Brain microvascular endothelial cell (primary cell): ENCODE results near the gene TRPC1.

Source experiments
- DNase-seq: peaks from one replicate; pipeline ENCODE4 v3.0.0-alpha.2; 2020
- H3K27ac ChIP-seq: fragments of 250-450 bp; sonication (Bioruptor Pico); 2 replicates; pipeline ENCODE4 v1.5.1; 2020; ENCODE audit warnings: mild to moderate bottlenecking, moderate library complexity
- H3K27me3 ChIP-seq: fragments of 250-450 bp; sonication (Bioruptor Pico); replicated peaks from 2 replicates; pipeline ENCODE4 v1.5.1; 2020; ENCODE audit warnings: mild to moderate bottlenecking
- H3K36me3 ChIP-seq: fragments of 250-450 bp; sonication (Bioruptor Pico); replicated peaks from 2 replicates; pipeline ENCODE4 v1.5.1; 2020; ENCODE audit warnings: mild to moderate bottlenecking
- H3K4me3 ChIP-seq: 2 replicates; pipeline ENCODE4 v1.5.1; 2011; ENCODE audit warnings: low read depth, mild to moderate bottlenecking, control low read depth, low read length, moderate library complexity
- CTCF ChIP-seq: IDR thresholded peaks from 2 replicates; pipeline ENCODE4 v1.5.1; 2011; ENCODE audit warnings: low read depth, mild to moderate bottlenecking, moderate library complexity, low read length, control low read depth, inconsistent platforms; ENCODE audit errors: missing control alignments
- in situ Hi-C: cut with HindIII; loops from 2 replicates; pipeline ENCODE4 v1.10.0; 2017; ENCODE audit warnings: low sequenced_read_pairs, low pct_ligation_motif_present

Gene TRPC1

GRCh38 chr3:142768338-142768737 is 44.5 kb downstream of the TRPC1 start:
- H3K27me3 ChIP-seq, result no peaks in the 10 kb centered on the region
- H3K27ac ChIP-seq, result no peak overlapping the region
- in situ Hi-C loops, result no loop called here
- no peaks in the 10 kb centered on the region for H3K36me3 ChIP-seq
- no peak overlapping the region for H3K4me3 ChIP-seq
- TF ChIP-seq CTCF, result no peak
- no peak for DNase-seq

GRCh38 chr3:142777927-142778326 is 54.1 kb downstream of the TRPC1 start:
- no peaks in the 10 kb centered on the region for H3K27me3 ChIP-seq
- H3K36me3 ChIP-seq, result no peaks in the 10 kb centered on the region
- in situ Hi-C loops, result no loop called here
- no peak for DNase-seq
- TF ChIP-seq CTCF, result no peak
- no peak overlapping the region for H3K4me3 ChIP-seq
- no peak overlapping the region for H3K27ac ChIP-seq

- H3K36me3 ChIP-seq, result no peaks in the 10 kb centered on the region
- DNase-seq, result no peak
- H3K27me3 ChIP-seq, result no peaks in the 10 kb centered on the region
- H3K4me3 ChIP-seq, result no peak overlapping the region
- in situ Hi-C loops, result no loop called here
- H3K27ac ChIP-seq, result no peak overlapping the region
- TF ChIP-seq CTCF, result no peak
These were observed 54.7 kb downstream of the TRPC1 start for GRCh38 chr3:142778541-142778940.

GRCh38 chr3:142779591-142779990 is 55.8 kb downstream of the TRPC1 start:
- Histone ChIP-seq H3K27me3 (no peaks in the 10 kb centered on the region), H3K4me3 (no peak overlapping the region), H3K36me3 (no peaks in the 10 kb centered on the region), H3K27ac (peak overlapping the region; percentile 4)
- TF ChIP-seq CTCF, result no peak
- DNase-seq, result no peak
- in situ Hi-C loops, result no loop called here

- Histone ChIP-seq H3K4me3 (no peak overlapping the region), H3K27ac (no peak overlapping the region), H3K27me3 (no peaks in the 10 kb centered on the region), H3K36me3 (no peaks in the 10 kb centered on the region)
- DNase-seq, result no peak
- TF ChIP-seq CTCF, result no peak
- in situ Hi-C loops, result no loop called here
These were observed 58.8 kb downstream of the TRPC1 start for GRCh38 chr3:142782616-142783015.

- in situ Hi-C loops, result no loop called here
- DNase-seq, result no peak
- Histone ChIP-seq H3K4me3 (no peak overlapping the region), H3K27me3 (no peaks in the 10 kb centered on the region), H3K27ac (no peak overlapping the region), H3K36me3 (no peaks in the 10 kb centered on the region)
- TF ChIP-seq CTCF, result no peak
These were observed 60.4 kb downstream of the TRPC1 start for GRCh38 chr3:142784228-142784627.
